ENCODE data around the gene CEP85L. TPM values are rescaled to one million over a fixed set of nuclear protein-coding genes. Genes with fewer than 3 reads are reported as not detected.

CEP85L gene
- total RNA-seq, 1 donor from 2014 or later: 3.3 TPM

DNA sequence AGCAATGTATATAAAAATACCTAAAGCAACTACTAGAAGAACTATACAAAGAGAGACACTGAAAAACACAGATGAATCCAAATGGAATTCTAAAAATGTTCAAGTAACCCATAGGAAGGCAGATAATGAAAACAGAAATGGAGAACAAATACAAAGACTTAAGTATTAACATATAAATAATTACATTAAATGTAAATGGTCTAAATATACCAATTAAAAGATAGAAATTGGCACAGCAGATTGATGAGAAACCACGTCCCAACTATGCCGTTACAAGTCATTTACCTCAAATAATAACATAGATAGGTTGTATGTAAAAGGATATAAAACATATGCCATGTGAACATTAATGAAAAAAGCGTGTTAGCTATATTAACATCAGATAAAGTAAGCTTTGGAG lies 40.1 kb downstream of the CEP85L start:
- TF ChIP-seq, protein P1, sequence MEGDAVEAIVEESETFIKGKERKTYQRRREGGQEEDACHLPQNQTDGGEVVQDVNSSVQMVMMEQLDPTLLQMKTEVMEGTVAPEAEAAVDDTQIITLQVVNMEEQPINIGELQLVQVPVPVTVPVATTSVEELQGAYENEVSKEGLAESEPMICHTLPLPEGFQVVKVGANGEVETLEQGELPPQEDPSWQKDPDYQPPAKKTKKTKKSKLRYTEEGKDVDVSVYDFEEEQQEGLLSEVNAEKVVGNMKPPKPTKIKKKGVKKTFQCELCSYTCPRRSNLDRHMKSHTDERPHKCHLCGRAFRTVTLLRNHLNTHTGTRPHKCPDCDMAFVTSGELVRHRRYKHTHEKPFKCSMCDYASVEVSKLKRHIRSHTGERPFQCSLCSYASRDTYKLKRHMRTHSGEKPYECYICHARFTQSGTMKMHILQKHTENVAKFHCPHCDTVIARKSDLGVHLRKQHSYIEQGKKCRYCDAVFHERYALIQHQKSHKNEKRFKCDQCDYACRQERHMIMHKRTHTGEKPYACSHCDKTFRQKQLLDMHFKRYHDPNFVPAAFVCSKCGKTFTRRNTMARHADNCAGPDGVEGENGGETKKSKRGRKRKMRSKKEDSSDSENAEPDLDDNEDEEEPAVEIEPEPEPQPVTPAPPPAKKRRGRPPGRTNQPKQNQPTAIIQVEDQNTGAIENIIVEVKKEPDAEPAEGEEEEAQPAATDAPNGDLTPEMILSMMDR (conservative IDR thresholded peaks at IDR 0.05; ENCODE audit: low read depth, low read length): no peak
- no peak for DNase-seq (ENCODE audit: low read depth)
- no peak overlapping the region for H3K4me3 ChIP-seq (ENCODE audit: low read depth, low read length)

DNA sequence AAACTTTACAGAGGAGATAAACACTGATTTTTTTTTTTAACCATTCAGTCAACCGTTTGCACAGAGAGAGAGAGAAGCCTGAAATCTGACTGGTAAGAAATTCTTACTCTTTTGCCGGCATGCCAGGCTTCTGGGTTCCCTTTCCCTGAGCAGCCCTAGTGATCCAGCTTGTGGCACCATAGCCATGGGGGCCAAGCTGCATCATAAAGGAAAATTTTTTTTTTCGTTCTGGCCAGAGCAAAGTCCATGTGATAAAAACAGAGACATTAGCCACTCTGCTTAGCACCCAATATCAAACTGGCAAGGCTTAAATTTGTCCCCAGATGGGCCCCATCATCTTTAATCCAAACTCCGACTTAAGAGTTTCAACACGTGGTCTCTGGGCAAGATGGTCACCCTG lies 44.5 kb downstream of the CEP85L start:
- no peak for DNase-seq (ENCODE audit: low read depth)
- TF ChIP-seq, protein P1 (conservative IDR thresholded peaks at IDR 0.05; ENCODE audit: low read depth, low read length): no peak
- H3K4me3 ChIP-seq (ENCODE audit: low read depth, low read length): no peak overlapping the region

DNA sequence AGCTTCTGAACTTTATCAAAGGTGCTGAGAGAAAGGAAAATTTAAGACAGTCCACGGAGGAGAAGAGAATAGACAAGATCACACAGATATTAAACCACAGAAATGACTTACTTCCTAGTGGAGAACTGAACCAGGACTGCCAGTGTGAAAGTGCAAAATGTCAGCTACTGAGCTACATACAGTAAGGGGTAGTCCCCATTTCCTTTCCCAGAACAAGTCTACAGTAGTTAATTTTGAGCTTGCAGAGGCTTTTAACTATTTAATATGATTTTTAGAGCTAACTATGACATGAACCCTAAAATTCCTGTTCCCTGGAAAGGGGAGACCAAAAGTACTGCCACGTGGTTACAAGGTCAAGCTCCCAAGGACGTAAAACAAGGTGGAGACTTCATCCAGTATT lies 45.1 kb downstream of the CEP85L start:
- no peak for DNase-seq (ENCODE audit: low read depth)
- TF ChIP-seq, protein P1 (conservative IDR thresholded peaks at IDR 0.05; ENCODE audit: low read depth, low read length): no peak
- H3K4me3 ChIP-seq (ENCODE audit: low read depth, low read length): no peak overlapping the region

DNA sequence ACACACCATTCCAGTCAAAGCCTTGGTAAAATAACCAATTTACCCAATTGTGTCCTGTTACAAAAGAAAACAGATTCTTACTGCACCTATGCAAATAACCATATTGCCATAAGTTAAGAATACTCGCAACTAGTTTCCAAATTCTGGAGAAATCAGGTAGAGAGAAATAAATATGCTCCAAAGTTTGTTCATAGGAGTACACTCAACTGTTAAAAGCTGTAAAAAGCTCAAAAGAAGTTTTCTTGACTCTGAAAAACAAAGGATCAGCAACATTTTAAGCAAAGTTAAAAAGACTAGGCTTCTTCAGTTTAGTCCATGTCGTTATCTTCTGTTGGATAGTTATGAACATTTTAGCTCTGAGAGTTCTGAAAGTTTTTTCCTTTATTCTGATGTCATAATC lies 48.0 kb downstream of the CEP85L start:
- TF ChIP-seq, protein P1 (conservative IDR thresholded peaks at IDR 0.05; ENCODE audit: low read depth, low read length): no peak
- H3K4me3 ChIP-seq (ENCODE audit: low read depth, low read length): no peak overlapping the region
- no peak for DNase-seq (ENCODE audit: low read depth)

DNA sequence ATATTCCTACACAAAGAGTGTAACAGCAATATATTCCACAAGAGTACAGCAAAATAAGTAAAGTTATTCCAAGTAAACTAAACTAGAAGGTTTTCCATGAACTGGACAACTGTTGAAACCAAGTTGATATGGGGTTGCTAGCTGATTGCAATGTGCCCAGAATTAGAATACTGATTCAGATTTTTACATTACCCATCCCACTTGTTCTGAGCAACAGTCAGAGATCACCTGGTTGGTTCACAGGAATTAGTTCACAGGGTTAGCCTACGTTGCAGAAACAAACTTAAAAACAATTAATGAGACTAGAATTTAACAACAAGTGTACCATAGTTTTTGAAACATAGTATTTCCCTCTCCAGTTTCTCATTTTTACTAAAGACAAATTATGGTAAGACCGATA lies 49.1 kb downstream of the CEP85L start:
- no peak for DNase-seq (ENCODE audit: low read depth)
- H3K4me3 ChIP-seq (ENCODE audit: low read depth, low read length): no peak overlapping the region
- TF ChIP-seq, protein P1 (conservative IDR thresholded peaks at IDR 0.05; ENCODE audit: low read depth, low read length): no peak

DNA sequence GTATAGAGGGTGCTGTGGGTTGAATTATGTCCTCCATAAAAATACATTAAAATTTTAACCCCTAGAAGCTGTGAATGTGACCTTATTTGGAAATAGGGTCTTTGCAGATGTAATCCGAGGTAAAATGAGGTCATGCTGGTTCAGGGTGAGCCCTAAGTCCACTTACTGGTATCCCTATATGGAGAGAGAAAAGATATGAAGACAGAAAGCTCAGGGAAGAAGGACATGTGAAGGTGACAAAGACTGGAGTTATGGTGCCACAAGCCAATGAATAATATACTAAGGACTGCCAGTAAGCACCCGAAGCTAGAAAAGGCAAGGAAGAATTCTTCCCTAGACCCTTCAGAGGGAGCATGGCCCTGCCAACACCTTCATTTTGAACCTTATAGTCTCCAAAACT lies 53.1 kb downstream of the CEP85L start:
- DNase-seq (ENCODE audit: low read depth): no peak
- TF ChIP-seq, protein P1 (conservative IDR thresholded peaks at IDR 0.05; ENCODE audit: low read depth, low read length): no peak
- H3K4me3 ChIP-seq (ENCODE audit: low read depth, low read length): no peak overlapping the region

DNA sequence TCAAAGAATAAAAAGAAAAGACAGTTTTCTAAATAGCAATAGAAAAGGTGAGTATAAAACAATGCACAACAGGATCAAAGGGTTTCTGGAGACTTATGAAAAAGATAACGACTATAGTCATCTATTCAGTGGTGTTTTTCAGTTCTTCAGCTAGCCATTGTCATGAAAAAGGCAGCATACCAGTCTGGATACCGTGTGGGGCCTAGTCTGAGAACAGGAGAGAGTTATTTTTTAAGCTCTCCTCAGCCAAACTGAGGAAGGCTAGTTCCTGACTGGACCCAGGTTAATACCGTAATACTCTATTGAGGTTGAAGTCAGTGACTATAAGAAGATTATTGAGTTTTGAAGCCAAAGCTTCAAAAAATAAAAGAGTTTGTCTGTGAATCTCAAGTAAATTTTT lies 53.8 kb downstream of the CEP85L start:
- H3K4me3 ChIP-seq (ENCODE audit: low read depth, low read length): no peak overlapping the region
- TF ChIP-seq, protein P1 (conservative IDR thresholded peaks at IDR 0.05; ENCODE audit: low read depth, low read length): no peak

More for the DNA sequence above, 53.8 kb downstream of the CEP85L start:
- no peak for DNase-seq (ENCODE audit: low read depth)

Measured in epithelial cell of proximal tubule (primary cell).